ENCODE data around the gene BRME1. TPM values are rescaled to one million over a fixed set of nuclear protein-coding genes. Genes with fewer than 3 reads are reported as not detected.
A peak's percentile ranks its signal among the peaks of the same experiment; 100 is the strongest.

Gene BRME1
- total and polyA plus RNA-seq, 2 experiments from 2014 or later = 4.0 to 8.2 TPM

DNA sequence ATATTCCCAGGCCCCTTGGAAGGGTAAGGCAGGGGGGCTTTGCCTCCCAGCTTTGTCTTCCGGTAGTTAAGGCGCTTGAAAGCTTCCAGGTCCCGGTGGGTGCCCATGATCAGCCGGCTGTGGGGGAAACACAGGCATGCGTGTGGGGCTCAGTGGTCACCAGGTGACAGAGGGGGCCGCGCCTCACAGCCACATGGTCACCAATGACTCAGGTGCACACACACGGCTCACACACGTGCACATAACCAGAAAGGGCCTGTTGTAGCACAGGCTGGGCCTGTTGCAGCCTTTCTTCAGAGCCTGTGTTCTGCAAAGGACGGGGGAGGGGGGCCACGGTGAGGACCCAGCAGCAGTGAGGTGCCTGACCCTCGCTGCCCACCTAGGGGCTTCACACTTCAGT is 23.1 kb downstream of the BRME1 start:
- no peaks in the 10 kb centered on the region for H3K9me3 ChIP-seq (ENCODE audit: low read depth)
- TF ChIP-seq, protein P1, sequence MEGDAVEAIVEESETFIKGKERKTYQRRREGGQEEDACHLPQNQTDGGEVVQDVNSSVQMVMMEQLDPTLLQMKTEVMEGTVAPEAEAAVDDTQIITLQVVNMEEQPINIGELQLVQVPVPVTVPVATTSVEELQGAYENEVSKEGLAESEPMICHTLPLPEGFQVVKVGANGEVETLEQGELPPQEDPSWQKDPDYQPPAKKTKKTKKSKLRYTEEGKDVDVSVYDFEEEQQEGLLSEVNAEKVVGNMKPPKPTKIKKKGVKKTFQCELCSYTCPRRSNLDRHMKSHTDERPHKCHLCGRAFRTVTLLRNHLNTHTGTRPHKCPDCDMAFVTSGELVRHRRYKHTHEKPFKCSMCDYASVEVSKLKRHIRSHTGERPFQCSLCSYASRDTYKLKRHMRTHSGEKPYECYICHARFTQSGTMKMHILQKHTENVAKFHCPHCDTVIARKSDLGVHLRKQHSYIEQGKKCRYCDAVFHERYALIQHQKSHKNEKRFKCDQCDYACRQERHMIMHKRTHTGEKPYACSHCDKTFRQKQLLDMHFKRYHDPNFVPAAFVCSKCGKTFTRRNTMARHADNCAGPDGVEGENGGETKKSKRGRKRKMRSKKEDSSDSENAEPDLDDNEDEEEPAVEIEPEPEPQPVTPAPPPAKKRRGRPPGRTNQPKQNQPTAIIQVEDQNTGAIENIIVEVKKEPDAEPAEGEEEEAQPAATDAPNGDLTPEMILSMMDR (IDR thresholded peaks at IDR 0.05; ENCODE audit: low read depth, low read length) = no peak
- H3K27me3 ChIP-seq = no peaks in the 10 kb centered on the region
- H3K4me3 ChIP-seq = no peak overlapping the region
- H3K36me3 ChIP-seq = no peaks in the 10 kb centered on the region
- no peak overlapping the region for H3K27ac ChIP-seq
- H3K4me1 ChIP-seq (ENCODE audit: low read depth) = peaks cover 19% of the 10 kb centered on the region
- no peak for DNase-seq (ENCODE audit: low read depth in 1 of 2, low spot score in 1 of 2)

DNA sequence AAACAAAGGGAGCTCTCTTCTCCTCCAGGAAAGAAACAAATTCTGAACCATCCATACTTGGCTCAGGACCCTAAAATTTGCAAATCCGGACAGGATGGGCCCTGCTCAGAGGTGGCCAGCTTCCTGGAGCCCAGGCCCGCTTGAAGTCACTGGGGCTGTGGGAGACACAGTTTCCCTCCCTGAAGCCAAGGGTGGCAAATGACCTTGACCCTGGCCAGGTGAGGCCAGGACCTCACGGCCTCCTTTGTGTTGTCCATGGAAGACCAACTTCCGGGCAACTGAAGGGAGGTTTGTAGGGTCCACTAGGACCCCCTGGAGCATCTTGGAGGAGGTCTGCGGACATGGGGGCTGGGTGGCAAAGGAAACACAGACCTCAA is 23.5 kb downstream of the BRME1 start:
- Histone ChIP-seq H3K27me3 (no peaks in the 10 kb centered on the region), H3K4me1 (ENCODE audit: low read depth) (peaks cover 19% of the 10 kb centered on the region), H3K4me3 (no peak overlapping the region), H3K36me3 (no peaks in the 10 kb centered on the region), H3K27ac (no peak overlapping the region), H3K9me3 (ENCODE audit: low read depth) (no peaks in the 10 kb centered on the region)
- TF ChIP-seq, protein P1 (IDR thresholded peaks at IDR 0.05; ENCODE audit: low read depth, low read length) = no peak
- DNase-seq (ENCODE audit: low read depth in 1 of 2, low spot score in 1 of 2) = no peak

DNA sequence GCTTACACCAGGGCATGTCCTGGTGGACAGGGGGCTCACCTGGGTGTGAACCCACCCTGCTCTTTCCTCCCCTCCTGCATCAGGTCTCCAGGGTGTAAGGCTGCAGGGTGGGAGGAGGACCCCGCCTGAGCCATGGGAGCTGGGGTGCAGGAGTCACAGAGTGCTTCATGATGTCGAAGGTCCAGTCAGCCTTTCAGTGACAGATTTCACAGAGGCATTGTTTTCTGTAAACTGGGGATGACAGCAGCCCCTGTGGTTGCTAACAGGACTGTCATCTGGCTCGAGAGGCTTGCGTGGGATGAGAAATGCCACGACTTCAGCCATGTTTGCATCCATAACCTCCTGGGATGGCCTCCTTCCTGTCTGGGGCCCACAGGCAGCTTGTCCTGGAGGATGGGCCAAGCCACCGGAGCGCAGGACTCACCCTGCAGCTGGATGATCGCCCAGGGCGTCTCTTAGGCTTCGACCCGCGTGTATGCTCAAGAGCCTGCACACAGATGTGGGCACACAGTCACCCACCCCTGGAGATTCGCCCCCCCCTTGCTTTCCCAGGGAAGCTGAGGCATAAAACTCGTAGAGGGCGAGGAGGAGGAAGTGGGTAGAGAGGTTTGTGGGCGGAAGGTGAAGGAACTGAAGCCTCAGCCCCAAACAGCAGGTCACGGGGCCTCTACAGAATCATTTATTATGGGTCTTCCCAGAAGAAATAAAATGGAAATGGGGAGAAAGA is 24.1 kb downstream of the BRME1 start:
- Histone ChIP-seq H3K27ac (peak overlapping the region; percentile 70), H3K4me3 (no peak overlapping the region), H3K9me3 (ENCODE audit: low read depth) (no peaks in the 10 kb centered on the region), H3K27me3 (no peaks in the 10 kb centered on the region), H3K4me1 (ENCODE audit: low read depth) (peaks cover 19% of the 10 kb centered on the region), H3K36me3 (no peaks in the 10 kb centered on the region)
- TF ChIP-seq, protein P1 (IDR thresholded peaks at IDR 0.05; ENCODE audit: low read depth, low read length) = no peak
- peak in 1 of 2 donors; percentile 67 for DNase-seq (ENCODE audit: low read depth in 1 of 2, low spot score in 1 of 2)

- peaks cover 19% of the 10 kb centered on the region for H3K4me1 ChIP-seq (ENCODE audit: low read depth)
- H3K9me3 ChIP-seq (ENCODE audit: low read depth) = no peaks in the 10 kb centered on the region
- no peaks in the 10 kb centered on the region for H3K27me3 ChIP-seq
- TF ChIP-seq, protein P1 (IDR thresholded peaks at IDR 0.05; ENCODE audit: low read depth, low read length) = no peak
- H3K27ac ChIP-seq = peak overlapping the region; percentile 70
- H3K4me3 ChIP-seq = no peak overlapping the region
- peak; percentile 32 to 44 for DNase-seq (ENCODE audit: low read depth in 1 of 2, low spot score in 1 of 2)
- H3K36me3 ChIP-seq = no peaks in the 10 kb centered on the region
Observed at GRCh38 chr19:13881251-13881691, 24.6 kb downstream of the BRME1 start.

- no peaks in the 10 kb centered on the region for H3K9me3 ChIP-seq (ENCODE audit: low read depth)
- DNase-seq (ENCODE audit: low read depth in 1 of 2, low spot score in 1 of 2) = peak; percentile 96 to 97
- H3K4me1 ChIP-seq (ENCODE audit: low read depth) = peaks cover 19% of the 10 kb centered on the region
- H3K27ac ChIP-seq = no peak overlapping the region
- no peak overlapping the region for H3K4me3 ChIP-seq
- no peaks in the 10 kb centered on the region for H3K36me3 ChIP-seq
- TF ChIP-seq, protein P1 (IDR thresholded peaks at IDR 0.05; ENCODE audit: low read depth, low read length) = peak; percentile 98
- H3K27me3 ChIP-seq = no peaks in the 10 kb centered on the region
Observed at GRCh38 chr19:13880059-13881043, 25.6 kb downstream of the BRME1 start.

Measured in cardiac muscle cell (in vitro differentiated cells and primary cell).